HG03139 (cell line): ENCODE results near the gene NAALAD2.
A peak's percentile ranks its signal among the peaks of the same experiment; 100 is the strongest.
"Not testable (repeated sequence)": the region's sequence is repeated elsewhere in the genome, so short reads cannot be mapped to it uniquely, and the experiment has no call there.

Source experiments
- ATAC-seq: cut with Tn5 transposase; IDR thresholded peaks from one replicate; pipeline ENCODE4 v1.9.1; 2021; ENCODE audit not compliant: unreplicated experiment

The NAALAD2 gene

DNA sequence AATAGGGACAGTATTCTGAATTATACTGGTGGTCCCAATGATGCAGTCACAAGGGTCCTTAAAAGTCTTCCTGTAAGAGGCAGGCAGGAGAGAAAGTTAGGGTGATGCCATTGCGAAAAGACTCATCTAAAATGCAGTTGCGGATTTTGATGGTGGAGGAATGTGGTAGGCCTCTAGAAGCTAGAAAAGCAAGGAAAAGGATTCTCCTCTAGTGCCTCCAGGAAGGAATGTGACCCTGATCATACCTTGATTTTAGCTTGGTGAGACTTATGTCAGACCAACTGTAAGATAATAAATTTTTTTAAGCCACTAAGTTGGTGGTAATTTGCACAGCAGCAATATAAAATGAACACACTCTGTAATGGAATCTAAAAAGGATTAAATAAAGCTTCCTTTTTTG lies 54.5 kb downstream of the NAALAD2 start:
- no peak for ATAC-seq

DNA sequence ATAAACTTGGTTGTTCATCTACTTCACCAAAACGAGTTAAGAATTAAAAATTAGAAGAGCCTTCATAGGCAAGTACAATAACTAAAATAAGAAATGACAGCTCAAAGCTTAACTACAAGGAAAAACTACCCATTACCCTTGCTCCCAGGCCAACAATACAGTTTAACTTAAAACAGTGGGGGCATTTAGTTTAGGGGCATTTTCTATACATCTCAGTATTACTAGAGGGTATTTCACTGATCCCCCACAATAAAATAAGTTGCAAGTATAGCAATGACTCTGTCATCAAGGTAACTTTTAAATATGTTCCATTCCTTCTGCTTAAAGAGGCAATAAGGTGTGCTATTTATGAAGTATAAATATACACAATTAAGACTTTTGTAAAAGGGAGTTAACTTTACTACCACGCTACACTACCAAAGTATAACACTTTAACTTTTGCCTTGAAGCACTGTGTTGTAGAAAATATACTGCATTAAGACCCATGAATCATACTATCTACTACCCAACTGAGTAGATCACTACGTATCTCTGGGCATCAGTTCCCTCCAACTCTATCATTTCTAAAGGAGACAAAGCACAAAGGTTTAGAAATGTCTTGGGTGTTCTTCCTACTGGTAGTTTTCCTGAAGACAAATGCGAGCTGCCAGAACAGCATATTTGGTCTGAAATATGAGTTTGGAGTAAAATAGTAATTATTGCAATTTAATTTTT lies 58.6 kb downstream of the NAALAD2 start:
- no peak for ATAC-seq

DNA sequence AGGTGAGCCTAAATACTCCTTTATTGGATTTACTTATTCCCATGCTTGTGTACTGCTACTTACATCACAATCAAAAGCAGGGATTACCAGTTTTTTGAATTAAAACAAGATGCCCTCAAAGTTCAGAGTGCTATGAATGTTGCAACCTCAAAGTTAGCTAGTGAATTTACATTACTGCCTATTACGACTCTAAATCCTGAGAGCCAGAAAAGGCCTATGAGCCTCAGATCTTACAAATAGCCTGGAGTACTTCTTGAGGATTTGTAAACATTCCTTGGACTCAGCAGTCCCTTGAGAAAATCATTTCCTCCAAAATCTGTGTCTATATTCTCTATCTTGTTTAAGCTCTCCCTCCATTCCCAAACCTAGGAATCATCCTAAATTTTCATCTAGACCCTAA lies 62.9 kb downstream of the NAALAD2 start:
- no peak for ATAC-seq

DNA sequence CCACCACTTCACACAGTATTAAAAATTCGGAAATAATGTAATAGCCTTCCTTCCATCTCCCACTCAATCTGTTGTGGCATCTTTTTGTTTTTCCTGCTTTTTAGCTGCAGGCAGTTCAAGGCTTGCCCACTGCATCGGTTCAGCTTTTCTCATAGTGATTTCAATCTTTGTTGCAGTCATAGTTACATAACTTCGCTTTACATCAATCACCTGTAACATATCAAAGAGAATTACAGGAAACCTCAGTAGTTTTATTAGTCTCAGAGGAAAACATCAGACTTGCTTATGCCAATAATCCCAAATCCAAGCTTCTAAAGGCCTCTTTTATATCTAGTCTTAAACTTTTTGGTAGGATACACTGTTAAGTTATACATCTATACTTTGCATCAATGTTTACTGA lies 67.9 kb downstream of the NAALAD2 start:
- ATAC-seq = no peak

DNA sequence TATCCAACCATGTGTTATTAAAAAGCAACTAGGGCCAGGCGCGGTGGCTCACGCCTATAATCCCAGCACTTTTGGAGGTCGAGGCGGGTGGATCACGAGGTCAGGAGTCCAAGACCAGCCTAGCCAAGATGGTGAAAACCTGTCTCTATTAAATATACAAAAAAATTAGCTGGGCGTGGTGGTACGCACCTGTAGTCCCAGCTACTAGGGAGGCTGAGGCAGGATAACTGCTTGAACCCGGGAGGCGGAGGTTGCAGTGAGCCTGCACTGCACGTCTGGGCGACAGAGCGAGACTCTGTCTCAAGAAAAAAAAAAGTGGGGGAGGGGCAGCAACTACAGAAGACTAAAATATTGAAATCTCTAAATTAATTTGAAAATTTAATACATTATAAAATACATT lies 69.9 kb downstream of the NAALAD2 start:
- ATAC-seq = no peak

DNA sequence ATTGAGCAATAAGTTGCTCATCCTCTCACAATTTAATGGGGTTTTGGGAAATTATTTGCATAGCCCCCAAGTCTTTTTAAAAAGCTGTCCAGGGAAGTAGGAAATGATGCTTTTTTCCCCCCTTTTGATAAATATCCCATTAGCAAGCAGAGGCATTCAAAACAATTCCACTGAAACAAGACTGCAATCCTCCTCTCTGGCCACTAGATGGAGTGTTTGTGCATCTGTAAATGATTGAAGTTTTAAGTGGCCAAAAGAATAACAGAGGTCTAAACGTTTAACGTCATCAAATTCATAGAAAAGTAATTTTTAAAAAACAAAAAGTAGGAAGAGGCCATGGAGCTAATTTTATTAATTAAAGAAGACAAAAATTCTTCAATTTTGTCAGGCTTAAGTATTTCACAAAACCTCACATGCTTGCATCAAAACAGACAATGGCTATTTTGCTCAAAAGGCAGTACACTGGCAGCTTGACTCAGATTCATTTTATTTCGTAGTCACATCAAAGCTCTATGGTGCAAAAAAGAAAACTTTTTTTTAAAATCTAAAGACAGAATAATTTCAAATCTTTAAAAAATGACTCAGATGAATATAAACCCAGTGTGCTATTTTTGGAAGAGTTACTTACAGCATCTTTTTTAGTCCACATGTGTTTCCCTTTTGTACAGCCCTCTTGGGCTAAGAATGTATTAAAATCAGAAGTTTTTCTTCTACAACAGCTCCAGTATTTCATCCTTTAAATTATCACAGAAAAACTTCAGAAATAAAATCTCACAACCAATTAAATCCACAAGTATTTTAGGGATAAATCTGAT lies 70.6 kb downstream of the NAALAD2 start:
- peak; percentile 75 for ATAC-seq

DNA sequence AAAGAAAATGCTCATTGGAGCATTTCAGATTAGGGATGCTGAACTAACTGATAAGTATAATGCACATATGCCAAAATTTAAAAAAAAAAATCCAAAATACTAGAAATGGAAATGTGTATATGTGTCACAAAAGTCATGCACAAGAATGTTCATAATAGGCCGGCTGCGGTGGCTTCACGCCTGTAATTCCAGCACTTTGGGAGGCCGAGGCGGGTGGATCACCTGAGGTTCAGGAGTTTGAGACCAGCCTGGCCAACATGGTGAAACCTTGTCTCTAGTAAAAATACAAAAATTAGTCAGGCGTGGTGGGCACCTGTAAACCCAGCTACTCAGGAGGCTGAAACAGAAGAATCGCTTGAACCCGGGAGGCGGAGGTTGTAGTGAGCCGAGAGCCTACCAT lies 73.5 kb downstream of the NAALAD2 start:
- not testable (repeated sequence) for ATAC-seq

DNA sequence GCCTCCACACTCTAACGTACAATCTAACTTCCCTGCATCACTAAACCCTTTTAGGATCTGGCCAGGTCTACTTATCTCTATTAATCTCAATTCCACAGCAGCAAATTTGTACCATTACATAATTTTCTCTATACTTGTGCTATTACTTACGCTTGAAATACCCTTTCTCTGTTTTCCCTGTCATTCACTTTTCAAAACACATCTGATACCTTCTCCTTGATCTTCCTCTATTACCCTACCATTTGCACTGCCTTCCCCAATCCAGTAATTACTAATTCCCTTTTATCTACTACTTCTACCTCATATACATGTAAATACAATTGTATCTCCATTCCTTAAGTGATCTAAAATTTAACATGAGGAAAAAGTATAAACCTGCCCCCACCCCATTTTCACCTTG lies 74.4 kb downstream of the NAALAD2 start:
- ATAC-seq = no peak

DNA sequence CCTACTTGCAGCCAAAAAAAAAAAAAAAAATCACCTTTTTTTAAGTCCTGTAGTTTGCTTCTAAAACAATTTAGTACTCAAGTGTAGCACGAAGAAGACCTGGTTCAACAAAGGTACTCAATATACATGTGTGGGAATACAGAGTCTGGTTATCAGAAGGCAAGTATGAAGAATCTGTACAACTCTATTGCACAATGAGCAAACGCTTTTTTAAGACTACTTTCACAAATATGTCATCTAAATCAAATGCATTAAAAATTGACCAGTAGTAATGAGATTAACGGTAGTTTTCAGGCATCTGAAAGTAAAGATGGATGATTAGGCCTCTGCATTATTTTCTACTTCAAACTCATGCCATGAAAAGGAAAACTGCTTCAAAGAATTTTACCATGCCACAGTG lies 78.9 kb downstream of the NAALAD2 start:
- no peak for ATAC-seq

DNA sequence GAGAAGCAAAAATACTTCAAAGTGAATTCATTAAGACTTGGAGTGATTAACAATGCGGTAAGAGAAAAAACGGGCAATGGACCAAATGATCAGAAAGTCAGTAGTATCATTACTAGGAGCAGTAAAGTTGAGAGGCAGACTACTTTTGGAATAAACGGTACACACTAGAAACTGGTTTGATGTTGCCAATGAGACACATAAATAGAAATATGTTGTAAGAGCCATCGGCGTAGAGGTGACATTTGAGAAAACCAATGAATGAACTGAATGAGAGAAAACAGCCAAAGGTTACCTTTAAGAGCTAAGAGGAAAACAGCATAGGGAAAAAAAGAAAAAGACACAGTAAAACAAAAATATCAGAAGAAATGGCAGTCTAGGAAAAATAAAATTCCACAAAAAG lies 82.1 kb downstream of the NAALAD2 start:
- no peak for ATAC-seq

DNA sequence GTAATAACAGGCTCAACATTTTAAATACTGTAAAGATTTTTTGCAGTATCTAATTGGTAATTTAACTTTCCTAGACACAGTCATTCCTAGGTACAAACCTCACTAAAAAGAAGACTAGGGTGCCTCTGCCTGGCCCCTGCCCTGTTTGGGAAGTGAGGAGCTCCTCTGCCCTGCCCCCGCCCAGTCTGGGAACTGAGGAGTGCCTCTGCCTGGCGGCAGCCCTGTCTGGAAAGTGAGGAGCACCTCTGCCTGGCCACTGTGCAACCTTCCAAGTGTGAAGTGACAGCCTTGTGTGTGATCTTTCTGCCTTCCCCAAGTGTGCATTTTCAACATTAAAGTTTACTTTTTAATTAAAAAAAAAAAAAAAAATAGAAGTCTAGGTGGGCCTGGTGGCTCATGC lies 84.1 kb downstream of the NAALAD2 start:
- no peak for ATAC-seq

DNA sequence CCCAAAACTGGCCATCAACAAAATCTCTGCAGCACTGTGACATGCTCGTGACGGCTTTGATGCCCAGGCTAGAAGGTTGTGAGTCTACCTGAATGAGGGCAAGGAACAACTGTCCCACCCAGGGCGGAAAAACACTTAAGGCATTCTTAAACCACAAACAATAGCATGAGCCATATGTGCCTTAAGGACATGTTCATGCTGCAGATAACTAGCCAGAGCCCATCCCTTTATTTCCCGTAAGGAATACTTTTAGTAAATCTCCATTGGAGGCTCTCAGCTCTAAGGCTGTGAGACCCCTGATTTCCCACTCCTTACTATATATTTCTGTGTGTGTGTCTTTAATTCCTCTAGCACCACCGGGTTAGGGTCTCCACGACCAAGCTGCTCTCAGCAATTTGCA lies 85.0 kb downstream of the NAALAD2 start:
- ATAC-seq = no peak

DNA sequence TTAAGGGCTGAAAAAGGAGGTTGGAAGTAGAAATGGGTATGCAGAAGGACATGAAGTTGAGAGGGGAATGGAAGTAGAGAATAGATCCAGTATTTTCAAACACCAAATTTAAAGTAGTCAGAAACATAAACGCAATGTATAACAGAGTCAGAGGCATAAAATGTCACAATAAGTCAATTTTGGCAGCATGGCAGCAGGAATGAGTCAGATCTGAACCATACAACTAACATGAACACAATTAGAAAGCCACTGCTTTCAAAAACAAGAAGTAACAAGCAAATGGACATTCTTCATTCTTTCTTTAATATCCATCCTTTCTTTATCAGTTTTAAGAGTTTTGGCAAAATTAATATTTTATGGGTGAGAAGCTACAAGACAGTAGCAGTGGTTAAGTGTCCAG lies 85.9 kb downstream of the NAALAD2 start:
- ATAC-seq = no peak

DNA sequence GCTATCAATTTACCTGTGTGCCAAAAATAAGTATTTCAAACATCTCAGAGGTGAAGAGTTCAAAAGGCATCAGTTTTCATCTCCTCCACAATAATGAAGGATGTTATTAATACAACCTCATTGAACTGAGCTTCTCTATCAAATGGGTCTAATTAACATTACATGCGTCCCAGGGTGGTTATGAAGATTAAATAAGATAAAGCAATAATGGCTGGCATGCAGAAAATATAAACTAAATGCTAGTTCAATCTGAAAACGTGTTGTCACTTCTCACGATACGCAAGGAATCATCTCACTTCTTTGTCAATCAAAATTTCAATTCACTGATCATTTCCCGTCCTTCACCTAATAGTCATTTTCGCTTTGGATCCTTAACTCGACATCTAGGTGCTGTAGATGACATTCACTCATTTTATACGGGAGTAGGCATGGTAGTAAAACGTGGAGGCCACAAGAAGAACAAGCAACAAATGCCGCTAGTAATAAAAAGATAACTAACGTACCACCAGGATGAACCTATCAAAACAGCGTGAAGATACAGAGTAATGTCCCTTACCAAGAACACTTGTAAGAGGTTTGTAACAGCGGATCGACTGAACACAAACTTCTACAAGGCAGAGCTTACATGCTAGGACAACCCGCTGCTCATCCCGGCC lies 87.5 kb downstream of the NAALAD2 start:
- peak; percentile 13 for ATAC-seq

DNA sequence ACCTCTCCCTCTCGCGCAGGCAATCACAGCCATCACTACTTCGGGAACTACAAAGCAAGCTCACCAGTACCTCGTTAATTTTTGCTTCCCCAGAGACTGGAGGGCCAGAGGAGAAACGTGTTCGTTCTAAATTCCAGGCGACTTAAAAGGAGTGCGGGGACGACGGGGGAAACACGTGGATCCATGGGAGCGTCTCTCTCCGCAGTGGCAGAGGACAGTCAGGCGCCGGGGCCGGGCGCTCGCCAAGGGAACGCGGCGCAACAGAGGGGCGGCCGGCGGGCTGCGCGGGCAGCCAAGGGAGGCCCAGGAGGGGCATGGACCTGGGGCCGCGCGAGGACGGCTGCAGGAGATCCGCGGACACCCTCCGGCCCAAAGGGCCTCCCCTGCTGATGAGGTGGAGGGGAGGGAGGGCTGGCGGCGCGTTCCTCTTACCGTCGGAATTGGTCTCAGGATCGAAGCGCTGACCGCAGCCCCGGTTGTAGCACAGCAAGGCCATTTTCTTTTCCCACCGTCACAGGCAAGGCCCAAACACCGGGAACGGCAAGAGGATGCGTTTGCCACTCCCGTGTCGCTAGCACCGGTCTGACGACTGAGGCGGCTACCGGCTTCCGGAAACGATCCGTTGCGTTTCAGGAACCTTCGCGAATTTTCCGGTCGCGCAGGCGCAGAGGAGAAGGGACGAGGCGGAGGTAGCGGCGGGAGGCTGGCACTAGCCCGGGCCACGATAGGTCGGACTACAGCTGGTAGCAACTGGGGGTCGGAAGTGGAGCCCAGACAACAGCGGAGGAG lies 88.2 kb downstream of the NAALAD2 start, which contains the start of gene CHORDC1:
CHORDC1 (minus strand) TSS at position 591 of the 789 bp plus-strand sequence; CDS start at position 496, 95 bp downstream.
- ATAC-seq = peak; percentile 94

DNA sequence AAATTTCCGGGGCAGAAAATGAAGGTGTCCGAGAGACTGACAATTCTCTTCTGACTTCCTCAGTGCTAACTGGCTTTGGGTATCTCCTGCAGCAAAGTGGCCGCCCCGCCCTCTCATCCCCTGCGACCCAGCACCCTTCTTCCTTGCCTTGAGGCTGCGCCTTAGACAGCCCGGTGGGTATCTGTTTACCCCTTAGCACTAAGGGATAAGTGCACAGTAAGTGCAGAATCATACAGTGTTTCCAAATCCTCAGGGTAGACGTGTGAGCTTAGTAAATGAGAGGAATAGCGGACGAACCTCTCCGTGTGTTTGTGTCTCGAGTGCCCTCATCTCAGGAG lies 88.8 kb downstream of the NAALAD2 start:
- ATAC-seq = peak; percentile 37

DNA sequence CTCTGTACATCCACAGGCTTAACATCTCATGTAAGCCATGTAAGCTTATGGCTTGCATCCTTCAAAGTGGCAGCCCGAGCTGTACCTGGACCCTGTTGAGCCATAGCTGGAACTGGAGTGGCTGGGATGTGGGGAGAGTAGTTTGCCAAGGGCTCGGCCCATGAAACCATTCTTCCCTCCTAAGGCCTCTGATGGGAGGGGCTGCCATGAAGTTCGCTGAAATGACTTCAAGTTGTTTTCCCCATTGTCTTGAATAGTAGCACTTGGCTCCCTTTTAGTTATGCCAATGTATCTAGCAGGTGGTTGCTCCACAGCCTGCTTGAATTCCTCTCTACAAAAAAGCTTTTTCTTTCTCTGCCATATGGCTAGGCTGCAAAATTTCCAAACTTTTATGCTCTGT lies 93.6 kb downstream of the NAALAD2 start:
- ATAC-seq = no peak

DNA sequence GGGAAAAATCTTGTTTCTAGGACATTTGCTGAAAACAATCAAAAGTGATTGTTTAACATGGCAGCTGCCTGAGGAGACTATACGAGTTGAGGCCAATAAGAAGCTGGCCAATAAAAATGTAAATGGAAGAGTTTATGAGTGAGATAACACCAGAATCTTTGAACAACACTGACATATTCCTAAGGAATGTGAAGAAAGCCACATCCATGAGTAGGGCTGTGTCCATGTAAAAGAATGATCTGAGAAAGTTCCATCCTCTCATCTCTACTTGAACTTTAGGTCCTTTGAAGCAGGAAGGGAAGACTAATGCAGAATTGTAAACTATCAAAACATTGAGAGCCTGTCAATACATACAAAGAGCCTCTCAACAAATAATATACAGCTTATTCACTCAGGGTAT lies 95.3 kb downstream of the NAALAD2 start:
- ATAC-seq = no peak

DNA sequence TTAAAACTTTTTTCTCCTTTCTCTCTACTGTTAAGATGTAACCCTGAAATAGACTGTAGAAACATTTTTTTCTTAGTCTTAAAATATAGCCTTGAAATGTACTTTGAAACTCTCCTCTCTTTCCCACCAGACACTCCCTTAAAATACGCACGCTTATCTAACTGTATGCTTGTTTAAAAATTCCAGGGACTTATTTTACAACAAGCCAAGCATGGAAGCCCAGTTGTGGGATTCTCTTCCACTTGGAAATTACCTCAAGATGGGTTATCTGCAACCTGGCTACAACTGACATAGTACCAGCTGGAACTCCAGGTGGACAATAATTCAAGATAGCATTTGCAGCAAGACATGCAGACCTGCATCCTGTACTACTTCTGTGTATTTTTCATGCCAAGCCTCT lies 100.5 kb downstream of the NAALAD2 start:
- ATAC-seq = no peak

DNA sequence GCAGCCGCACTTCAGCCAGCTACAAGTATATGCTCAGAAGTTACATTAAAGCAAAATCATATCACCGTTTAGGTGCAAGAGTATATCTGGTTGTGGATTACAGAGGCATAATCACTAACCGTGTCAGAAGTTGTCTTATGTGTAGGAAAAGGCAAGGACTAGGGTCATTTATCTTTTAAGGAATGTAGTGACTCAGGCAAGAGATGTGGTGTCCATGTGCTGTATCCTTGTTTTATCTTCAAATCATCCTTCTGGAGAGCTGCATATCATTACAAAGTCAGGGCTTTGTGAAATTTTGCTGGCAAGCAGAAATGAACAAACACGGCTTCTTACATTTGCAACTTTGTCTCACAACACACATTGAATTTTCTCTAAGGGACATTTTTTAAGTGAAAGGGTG lies 101.1 kb downstream of the NAALAD2 start:
- ATAC-seq = no peak

DNA sequence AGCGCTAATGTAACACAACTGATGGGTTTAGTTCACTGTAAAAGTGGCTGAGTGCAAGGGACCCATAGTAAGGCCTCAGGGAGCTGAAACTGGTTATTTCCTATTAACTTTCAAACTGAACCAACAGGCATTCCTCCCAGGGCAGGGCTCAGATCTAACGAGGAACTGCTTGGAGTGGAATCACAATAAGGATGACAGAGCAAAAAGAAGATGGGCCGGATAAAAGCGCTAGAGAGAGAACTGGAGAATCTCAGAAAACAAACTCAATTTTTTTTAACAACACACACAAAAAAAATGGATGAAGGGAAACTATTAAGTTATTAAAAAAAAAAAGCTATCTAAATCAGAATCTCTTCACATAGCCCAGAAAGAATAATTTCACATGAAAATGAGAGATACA lies 102.5 kb downstream of the NAALAD2 start:
- no peak for ATAC-seq
